GM19043 (cell line): ENCODE results near the gene DAPK2.

Experiments used
- ATAC-seq: cut with Tn5 transposase; IDR thresholded peaks from one replicate; pipeline ENCODE4 v1.9.1; 2021; ENCODE audit warnings: low read depth; ENCODE audit not compliant: unreplicated experiment

Gene DAPK2

DNA sequence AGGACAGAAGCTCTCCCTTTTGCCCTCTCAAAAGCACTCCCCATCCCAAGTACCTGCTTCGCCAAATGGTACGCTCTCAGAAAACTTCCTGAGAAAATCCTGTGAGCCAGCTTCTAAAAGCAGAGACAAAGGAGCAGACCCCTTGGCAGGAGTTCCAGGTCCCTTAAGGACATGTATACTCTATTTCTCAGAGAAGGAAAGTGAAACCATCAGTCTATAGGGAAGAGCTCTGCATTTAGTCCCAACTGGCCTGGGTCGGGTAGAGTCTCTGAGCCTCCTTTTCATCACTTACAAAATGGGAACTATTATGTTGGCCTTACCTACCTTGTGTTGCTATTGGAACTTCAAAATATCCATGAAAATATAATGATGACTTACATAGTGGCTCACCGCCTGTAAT lies 19.7 kb downstream of the DAPK2 start:
- ATAC-seq, result no peak

DNA sequence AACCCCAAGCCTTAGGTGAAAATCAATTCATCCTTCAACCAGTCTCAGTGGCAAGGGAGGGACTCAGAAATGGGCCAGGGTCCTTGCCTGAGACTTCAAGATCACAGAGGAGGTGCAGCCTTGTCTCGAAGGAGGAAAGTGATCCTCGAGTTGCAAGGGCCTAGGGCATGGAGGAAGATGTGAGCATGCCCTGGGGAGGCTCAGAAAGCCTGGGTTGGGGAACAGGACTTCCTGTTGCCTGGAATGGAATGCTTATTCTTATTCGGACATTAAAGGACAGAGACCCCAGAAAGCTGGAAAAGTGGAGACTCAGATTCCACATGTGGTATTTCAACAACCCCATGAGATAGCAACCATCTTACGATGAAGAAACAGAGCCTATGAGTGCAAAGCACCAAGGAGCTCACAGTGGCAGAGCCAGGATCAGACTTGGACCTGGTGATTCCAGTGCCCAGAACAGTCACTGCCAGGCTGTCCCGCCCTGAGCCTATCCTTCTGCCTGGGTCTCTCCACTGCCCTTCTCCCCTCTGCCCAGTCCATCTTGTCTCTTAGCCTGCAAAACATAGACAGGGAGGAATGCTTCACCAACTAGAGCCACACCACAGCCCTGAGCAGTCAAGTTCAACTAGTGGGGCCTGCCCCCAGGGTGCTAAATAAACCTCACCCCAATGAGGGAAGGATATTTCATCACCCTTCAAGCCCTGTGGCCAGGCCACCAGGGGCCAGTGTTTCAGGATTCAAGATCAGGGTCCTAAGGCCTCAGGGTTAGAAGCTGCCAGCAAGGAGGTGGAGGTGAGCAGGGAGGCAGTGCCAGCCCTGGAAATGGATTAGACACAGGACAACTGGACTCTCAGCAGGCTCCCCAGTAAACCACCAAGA lies 21.9 kb downstream of the DAPK2 start:
- ATAC-seq, result no peak

DNA sequence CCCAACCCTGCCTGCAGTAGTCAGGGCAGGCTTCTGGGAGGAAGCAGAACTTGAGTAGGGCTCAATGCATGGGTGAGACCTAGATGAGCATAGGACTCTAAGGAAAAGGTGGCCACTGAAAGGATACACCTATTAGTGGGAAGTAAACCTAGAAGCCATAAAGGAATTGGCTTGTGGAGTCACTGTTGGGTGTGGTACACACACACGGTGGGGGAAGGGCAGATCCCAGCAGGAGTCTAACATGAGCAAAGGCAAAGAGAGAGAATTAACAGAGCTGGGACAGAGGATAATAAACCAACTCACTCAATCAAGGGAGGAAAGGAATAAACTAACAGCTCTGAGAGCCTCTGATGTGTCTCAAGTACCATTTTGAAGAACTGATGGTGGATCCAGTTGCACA lies 23.1 kb downstream of the DAPK2 start:
- ATAC-seq, result no peak

DNA sequence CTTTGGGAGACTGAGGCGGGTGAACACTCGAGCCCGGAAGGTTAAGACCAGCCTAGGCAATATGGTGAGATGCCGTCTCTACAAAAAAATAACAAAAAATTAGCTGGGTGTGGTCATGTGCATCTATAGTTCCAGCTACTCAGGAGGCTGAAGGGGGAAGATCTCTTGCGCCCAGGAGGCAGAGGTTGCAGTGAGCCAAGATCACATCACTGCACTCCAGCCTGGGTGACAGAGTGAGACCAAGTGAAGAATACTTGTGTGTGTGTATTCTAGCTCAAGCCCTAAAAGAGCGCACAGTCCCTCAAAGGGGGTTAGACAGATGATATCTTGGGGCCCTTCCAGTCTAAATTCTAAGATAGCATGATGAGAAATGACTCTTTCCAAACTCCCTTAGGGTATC lies 23.7 kb downstream of the DAPK2 start:
- ATAC-seq, result no peak

DNA sequence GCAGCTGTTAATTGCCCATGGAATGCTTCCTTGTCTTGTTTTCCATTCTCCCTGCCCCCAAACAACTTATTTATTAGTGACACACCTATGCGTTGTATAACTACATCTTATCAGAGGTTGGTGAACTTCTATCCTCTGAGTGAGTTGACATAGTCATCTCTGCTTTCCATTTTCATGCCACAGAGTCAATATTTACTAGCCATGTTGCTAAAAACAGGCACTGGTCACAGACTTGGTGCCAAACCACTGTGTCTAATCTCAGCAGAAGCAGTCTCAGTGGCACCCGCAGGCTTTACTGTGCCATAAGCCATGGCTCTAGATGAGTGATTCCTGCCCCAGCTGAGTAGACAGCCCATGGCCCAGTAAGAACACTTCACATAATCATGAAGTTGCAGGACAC lies 26.5 kb downstream of the DAPK2 start:
- no peak for ATAC-seq

DNA sequence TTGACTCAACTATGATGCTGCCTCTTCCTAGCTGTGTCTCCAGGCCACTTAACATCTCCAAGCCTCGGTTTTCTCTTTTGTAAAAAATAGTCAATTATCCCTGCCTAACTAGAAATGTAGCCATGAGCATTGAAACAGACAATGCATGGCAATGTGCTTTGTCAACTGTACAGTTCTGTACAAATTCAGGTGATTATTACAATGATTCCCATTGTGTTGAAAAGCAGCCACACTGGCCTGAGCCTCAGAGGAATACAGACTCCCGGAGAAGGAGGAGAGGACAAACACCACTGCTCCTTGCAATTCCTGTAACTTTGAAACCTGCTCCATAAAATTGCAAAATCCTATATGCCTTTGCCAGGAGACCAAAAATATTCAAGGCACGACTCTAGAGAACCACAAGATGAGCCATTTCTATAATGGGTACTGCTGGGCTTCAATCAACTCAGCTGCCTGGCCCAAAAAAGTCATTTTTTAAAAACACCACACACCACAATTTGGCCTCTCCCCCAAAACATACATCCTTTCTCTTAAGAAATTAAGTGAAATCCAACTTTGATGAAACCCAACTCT lies 28.6 kb downstream of the DAPK2 start:
- no peak for ATAC-seq

DNA sequence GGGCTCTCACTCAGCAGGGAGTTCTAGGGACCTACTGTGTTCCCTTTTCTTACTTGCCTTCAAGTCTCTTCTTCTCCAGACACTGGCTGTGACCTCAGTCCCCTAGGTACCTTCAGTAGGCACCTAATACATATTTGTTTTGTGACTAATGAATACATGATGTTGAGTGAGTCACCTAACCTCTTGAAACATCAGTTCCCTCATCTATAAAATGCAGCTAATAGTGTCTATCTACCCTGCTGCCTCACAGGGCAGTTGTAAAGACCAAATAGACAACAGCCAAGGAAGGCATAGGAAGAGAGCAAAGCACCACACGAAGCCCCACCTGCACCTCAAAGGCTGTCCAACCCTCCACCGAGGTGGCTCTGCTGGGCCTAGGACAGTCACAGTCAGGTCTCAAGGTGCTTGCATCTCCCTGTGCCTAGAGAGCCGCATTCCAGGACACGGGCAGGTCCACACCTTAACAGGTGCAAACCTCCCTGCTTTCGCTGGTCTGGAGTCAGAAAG lies 29.1 kb downstream of the DAPK2 start:
- ATAC-seq, result no peak

DNA sequence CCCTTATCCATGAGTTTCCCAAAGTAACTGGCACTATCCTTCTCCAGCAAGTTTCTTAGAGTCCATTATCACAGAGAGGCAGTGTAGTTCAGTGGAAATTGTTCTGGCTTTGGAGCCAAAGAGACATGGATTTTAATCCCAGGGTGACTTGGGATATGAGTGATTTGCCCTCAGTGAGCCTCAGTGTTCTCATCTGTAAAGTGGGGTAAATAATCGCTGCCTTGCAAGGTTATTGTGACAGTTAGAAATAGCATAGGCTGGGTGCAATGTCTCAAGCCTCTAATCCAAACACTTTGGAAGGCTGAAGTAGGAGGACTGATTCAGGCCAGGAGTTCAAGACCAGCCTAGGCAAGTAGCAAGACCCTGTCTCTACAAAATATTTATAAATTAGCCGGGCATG lies 30.0 kb downstream of the DAPK2 start:
- no peak for ATAC-seq

DNA sequence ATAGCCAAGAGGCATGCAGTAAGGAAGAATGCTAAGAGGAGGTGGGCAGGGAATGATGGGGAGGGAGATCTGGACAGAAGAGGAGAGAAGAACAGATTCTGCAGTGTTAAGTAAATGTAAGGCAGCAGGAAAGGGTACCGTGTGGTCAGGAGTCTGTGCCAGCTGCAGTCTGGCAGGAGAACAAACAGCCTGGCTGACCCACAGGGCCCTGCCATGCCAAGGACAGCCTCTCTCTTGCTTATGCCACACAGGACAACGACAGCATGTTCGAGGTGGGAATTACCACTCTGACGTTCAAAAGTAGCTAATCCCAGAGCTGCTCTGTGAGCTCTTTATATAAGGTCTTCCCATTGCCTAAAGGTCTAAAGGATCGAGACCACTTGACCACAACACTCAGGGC lies 31.3 kb downstream of the DAPK2 start:
- ATAC-seq, result no peak

DNA sequence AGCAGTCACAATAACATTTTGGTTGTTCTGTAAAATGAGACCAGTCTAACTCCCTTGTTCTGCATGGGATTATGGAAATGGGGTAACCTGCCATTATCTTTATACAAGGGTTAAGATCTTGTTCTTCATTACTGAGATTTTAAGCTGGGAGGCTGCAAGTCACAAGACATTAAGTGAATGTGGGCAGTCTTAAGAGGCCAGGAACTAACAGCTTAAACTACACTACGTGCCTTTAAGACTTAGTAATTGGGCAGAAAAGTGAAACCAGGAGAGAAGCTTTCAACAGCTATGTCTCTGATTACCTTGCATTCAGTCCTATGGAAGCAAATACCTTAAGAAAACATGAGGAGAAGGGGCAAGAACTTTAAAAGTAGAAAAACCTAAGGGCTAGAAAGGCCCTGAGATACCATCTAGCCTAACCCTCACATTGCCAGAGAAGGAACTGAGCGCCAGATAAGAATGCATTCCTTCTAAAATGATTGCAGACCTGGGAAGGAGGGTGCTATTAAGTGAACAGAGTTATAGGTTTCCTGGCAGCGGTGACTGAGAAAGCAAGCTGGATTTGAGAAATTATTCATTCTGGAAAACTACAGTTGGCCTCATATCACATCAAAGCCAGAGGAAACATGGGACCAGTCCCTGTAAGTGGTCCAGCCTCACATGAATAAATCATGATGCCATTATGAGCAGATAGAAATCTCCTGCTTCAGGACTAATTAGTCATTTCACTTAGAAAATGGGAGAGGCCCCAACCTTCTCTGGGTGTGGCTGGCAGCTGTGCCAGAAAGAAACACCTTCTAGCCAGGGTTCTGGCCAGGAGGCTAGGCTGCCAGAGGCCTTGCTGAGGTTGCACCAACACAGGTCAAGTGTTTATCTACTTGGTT lies 32.9 kb downstream of the DAPK2 start:
- no peak for ATAC-seq

DNA sequence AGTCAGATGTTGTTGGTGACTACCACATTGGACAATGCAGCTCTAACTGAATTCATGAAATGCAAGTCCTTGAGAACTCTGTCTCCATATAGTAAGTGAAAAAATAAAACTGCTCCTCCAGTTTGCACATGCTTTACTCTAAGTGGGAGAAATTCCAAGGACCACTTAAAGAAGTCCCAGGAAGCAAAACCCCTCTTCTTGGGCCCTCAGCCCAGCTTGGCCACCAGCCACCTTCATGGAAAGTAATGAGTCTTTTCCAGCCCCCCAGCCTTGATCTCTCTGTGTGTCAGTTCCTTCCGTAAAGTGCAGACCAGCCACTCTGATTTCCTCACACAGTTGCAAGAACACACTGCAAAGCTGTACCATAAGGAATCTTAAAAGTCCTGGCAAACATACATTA lies 34.5 kb downstream of the DAPK2 start:
- ATAC-seq, result no peak

DNA sequence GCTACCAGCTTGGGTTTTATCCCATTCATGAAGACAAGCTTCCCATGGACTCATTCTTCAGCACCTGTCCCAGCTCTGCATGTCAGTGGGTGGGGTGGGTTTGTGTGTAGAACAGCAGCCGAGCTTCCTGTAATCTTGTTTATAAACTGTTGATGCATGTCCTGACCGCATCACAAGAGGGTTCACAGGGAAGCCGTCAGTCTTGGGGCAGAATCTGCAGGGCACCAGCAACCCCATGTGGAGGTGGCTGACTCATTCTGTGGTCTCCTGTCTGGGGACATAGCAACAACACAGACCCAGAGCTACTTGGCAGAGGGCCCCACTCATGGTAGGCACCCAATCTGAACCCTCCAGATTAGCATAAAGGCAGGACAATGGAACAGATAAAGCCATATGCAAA lies 35.6 kb downstream of the DAPK2 start:
- peak; percentile 89 for ATAC-seq

DNA sequence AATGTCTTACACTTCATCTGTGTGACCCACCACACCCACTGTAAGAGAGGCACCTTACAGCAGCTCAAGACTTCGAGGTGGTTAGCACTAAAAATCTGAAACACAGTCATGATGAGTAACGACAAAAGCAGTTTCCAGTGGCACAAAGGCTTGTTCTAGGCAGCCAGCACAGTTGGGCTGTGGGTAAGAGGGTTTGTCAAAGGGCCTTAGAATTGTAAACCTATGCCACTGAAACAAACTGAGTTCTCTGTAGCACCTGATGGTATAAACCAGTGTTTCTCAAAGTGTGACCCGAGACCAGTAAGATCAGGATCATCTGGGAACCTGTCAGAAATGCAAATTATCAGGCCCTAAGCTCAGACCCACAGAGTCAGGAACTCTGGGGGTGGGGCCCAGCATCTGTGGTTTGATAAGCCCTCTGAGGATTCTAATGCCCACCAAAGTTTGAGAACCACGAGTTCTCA lies 36.5 kb downstream of the DAPK2 start:
- ATAC-seq, result no peak

DNA sequence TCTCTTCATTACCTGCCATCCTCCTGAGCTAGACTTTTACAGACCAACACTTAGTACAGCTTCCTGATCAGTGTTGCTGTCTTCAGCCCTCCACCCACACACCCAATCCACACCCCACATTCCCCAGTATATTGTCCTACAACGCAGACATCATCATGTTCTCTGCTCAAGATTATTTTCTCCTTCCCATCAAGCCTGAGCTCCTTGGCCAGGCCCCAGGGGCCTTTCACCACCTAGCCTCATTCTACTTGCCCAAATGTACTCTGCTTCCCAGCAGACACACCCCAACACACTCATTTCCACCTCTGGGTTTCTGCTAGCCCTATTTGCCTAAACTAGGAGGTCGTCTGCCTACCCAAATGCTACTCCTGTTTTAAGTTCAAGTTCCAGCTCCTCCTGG lies 37.0 kb downstream of the DAPK2 start:
- ATAC-seq, result no peak

DNA sequence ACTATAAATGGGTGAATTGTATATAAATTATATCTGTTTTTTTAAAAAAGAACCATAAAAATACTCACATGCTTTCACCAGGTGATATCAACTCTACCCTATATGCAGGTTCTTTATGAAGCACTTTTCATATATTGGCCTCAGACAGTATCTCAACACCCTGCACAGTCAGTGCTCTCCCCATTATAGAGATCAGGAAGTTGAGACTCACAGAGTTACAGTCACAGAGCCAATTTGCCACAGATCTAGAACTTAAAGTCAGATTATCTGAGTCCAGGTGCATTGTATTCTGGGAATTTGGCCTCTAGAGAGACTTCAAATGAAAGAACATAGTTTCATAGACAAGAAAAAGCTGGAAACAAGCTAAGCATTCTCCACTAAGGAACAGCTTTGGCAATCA lies 38.1 kb downstream of the DAPK2 start:
- ATAC-seq, result no peak

DNA sequence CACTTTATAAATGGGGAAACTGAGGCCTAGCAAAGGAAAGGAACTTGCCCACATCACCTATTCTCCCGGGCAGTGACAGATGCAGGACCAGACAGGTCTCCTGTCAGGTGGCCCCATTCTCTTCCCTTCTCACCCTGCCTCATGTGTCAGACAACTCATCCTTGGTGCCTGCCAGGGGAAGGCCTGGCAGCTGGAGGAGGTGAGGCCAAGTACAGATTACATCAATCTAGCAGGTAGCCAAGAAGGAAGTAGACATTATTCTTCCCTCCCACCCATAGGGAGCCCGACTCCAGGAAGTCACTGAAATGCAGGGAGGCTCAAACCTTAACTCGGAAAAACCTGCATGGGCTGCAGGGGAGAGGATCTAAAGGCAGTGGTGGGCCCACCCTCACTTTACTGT lies 39.6 kb downstream of the DAPK2 start:
- no peak for ATAC-seq

DNA sequence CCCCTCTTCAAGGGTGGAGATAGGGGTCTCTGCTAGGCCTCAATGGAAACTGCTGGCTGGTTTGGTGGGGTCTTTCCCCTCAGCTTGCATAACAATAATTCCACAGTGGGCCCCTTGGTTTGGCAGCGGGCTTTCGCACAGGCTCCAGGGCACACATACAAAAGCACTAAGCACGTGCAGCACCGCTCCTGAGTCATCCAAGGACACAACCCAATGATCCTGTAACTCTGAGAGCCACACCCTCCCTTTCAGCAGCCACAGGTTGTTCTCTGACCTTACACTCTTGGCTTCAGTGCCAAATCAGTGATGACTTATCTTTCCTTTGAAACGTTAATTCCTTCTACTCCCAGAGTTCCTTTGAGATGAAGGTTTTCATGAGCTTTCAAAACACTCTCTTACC lies 41.7 kb downstream of the DAPK2 start:
- no peak for ATAC-seq

DNA sequence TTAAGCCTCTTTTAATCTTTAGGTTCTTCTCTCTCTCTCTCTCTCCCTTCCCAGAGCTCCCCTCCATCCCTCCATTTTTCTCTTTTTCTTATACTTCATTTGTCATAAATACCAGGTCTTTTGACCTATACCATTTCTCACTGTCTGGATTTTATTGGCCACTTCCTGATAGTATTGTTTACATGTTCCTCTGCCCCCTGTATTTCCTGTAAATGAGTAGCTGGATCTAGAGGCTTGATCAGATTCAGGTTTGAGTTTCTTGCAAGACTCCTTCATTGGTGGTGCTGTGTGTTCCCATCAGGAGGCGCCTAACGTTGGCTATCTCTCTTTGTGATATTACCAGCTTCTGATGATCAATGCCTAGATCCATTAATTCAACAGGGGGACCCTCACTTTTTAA lies 42.2 kb downstream of the DAPK2 start:
- no peak for ATAC-seq

DNA sequence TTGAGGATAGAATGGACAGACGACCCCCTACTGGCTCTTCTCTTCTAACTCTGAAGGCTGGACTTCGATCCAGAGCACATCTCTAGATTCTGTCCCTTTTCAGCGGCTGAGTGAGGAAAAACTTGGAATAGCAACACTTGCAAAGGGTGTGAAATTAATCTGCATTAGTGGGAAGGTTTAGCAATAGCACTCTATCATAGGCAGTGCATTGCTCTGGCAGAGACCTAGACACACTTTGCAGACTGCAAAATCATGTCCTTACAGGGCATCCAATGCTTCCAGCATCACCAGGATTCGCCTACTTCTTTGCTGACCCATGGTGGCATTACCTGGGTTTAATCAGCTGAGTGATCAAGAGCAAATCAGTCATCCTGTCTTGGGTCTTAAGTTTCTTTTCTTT lies 43.1 kb downstream of the DAPK2 start:
- ATAC-seq, result no peak

DNA sequence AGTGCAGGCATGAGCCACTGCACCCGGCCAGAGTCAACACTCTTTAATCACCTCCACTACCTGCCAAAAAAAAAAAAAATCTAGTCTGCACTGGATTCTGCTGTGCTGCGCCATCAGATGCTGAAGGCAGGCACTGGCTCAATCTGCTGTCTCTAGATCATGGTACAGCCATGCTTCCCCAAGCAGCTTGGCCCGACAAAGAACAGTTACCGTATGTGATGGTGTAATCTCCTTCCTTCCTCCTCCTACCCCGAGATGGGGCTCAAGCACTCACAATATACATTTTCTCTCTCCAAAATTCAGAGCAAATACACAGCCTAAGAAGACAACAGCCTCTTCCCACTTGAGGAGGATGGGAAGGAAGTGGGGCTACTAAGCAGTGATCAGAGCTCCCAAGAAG lies 45.1 kb downstream of the DAPK2 start:
- ATAC-seq, result no peak
